GM23248 (cell line): ENCODE data around the gene P2RY8. TPM values are rescaled to one million over a fixed set of nuclear protein-coding genes. Genes with fewer than 3 reads are reported as not detected.
"Not testable (repeated sequence)": the region's sequence is repeated elsewhere in the genome, so short reads cannot be mapped to it uniquely, and the experiment has no call there.

Source experiments
- DNase-seq: peaks from one replicate; pipeline ENCODE4 v3.0.0-alpha.2; 2015
- H2AFZ ChIP-seq: fragments of 200-600 bp; sonication (generic); 2 replicates; pipeline ENCODE4 v1.6.1; 2016; ENCODE audit warnings: antibody characterized with exemption
- H3F3A ChIP-seq: fragments of 200-600 bp; sonication (generic); 2 replicates; pipeline ENCODE4 v1.6.1; 2016; ENCODE audit warnings: mild to moderate bottlenecking, antibody characterized with exemption, mixed run types; ENCODE audit not compliant: insufficient read depth
- H3K27ac ChIP-seq: fragments of 200-600 bp; sonication (generic); 2 replicates; pipeline ENCODE4 v1.5.1; 2016; ENCODE audit warnings: mild to moderate bottlenecking
- H3K27me3 ChIP-seq: fragments of 200-600 bp; sonication (generic); replicated peaks from 2 replicates; pipeline ENCODE4 v1.6.1; 2016; ENCODE audit warnings: mild to moderate bottlenecking; ENCODE audit not compliant: insufficient read depth
- H3K36me3 ChIP-seq: fragments of 200-600 bp; sonication (generic); 2 replicates; pipeline ENCODE4 v1.6.1; 2016; ENCODE audit warnings: low read depth, mild to moderate bottlenecking
- H3K4me1 ChIP-seq: fragments of 200-600 bp; sonication (generic); 2 replicates; pipeline ENCODE4 v1.6.1; 2016; ENCODE audit warnings: mild to moderate bottlenecking; ENCODE audit not compliant: insufficient read depth
- H3K4me2 ChIP-seq: fragments of 200-600 bp; sonication (generic); one replicate; pipeline ENCODE4 v1.6.1; 2016; ENCODE audit warnings: mild to moderate bottlenecking; ENCODE audit not compliant: unreplicated experiment
- H3K4me3 ChIP-seq: fragments of 200-600 bp; sonication (generic); 2 replicates; pipeline ENCODE4 v1.5.1; 2016; ENCODE audit warnings: mild to moderate bottlenecking
- H3K79me2 ChIP-seq: fragments of 200-600 bp; sonication (generic); 2 replicates; pipeline ENCODE4 v1.6.1; 2016; ENCODE audit warnings: mild to moderate bottlenecking; ENCODE audit not compliant: insufficient read depth
- H3K9ac ChIP-seq: fragments of 200-600 bp; sonication (generic); 2 replicates; pipeline ENCODE4 v1.6.1; 2016; ENCODE audit warnings: mild to moderate bottlenecking
- H3K9me2 ChIP-seq: fragments of 200-600 bp; sonication (generic); 2 replicates; pipeline ENCODE4 v1.6.1; 2016; ENCODE audit warnings: mixed run types, mild to moderate bottlenecking, moderate library complexity; ENCODE audit not compliant: insufficient read depth
- H3K9me3 ChIP-seq: fragments of 200-600 bp; sonication (generic); one replicate; pipeline ENCODE4 v1.6.1; 2017; ENCODE audit warnings: low read depth
- H4K20me1 ChIP-seq: fragments of 200-600 bp; sonication (generic); 2 replicates; pipeline ENCODE4 v1.6.0; 2016; ENCODE audit not compliant: insufficient read depth
- EZH2 ChIP-seq: fragments of 200-600 bp; sonication (generic); IDR thresholded peaks from 2 replicates; pipeline ENCODE4 v1.6.1; 2018; ENCODE audit warnings: antibody characterized with exemption, mild to moderate bottlenecking; ENCODE audit not compliant: insufficient read depth, poor library complexity, severe bottlenecking
- EZH2phosphoT487 ChIP-seq: fragments of 200-600 bp; sonication (generic); IDR thresholded peaks from 2 replicates; pipeline ENCODE4 v1.6.1; 2018; ENCODE audit warnings: antibody characterized with exemption, moderate library complexity, mild to moderate bottlenecking, low read depth; ENCODE audit not compliant: insufficient read depth
- WGBS, 2 experiments: methylation state at CpG; one replicate each; pipeline ENCODE4 v1.1.6; 2015 to 2017; ENCODE audit warnings: low lambda C conversion rate in 2 of 2, low coverage in 1 of 2; ENCODE audit errors: missing lambda C conversion rate in 2 of 2; 5-methylcytosine and 5-hydroxymethylcytosine counted together
- in situ Hi-C: fragments of 300-500 bp; cut with MboI; formaldehyde crosslinking; loops from 2 replicates; pipeline ENCODE4 v1.15.0; 2020
- polyA plus RNA-seq: library from polyadenylated mRNA; unstranded; fragments of >200 nt; fragmentation: Nextera tagmentation; extraction: Ambion mirVana; gene quantifications from 2 replicates; pipeline ENCODE4 v1.2.1, GENCODE V29; 2016
- total RNA-seq: library from RNA; depleted of rRNA; stranded (reverse); fragments of >200 nt; shearing (Covaris generic); gene quantifications from 2 replicates; pipeline ENCODE4 v1.2.3, GENCODE V29; 2014

P2RY8 gene
- total and polyA plus RNA-seq, 2 experiments from 2014 or later: not detected

DNA sequence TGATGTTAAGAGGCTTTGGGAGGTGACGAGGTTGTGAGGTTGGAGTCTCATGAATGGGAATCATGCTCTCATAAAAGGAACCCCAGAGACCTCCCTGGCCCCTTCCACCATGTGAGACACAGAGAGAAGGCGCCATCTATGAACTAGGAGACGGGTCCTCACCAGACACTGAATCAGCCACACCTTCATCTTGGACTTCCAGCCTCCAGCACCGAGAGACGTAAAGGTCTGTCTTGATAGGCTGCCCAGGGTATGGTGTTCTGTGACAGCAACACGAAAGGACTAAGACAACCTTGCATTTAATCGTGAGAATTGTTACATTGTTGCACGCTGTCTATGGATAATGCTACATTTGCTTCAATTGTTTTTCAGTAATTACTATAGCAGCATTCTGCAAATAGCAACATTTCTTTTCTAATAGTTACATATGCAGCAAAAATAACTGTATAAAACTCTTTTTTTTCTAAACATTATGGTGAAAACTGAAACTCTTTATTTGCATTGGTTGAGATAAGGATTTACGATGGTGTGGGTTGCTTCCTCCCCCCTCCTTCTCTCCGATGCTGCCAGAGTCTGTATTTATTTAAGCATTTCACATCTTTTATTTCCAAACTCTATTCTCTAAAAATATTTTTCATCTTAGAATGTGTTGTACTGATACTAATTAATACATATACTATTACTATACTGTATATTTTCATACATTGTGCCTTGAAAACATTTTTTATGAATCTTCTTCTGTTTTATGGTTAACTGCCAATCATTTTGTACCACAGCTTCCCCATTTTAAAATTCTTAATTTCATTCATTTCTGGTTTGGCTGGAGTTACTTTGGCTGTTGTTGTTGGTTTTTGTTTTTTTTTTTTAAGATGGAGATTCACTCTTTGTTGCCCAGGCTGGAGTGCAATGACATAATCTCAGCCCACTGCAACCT is 28.0 kb upstream of the P2RY8 start:
- H3K79me2 ChIP-seq: no peaks in the 10 kb centered on the region
- no peak for DNase-seq
- no peak overlapping the region for H2AFZ ChIP-seq
- no peak overlapping the region for H3K27ac ChIP-seq
- no peaks in the 10 kb centered on the region for H3K36me3 ChIP-seq
- no peaks in the 10 kb centered on the region for H3K27me3 ChIP-seq
- H3F3A ChIP-seq: no peaks in the 10 kb centered on the region
- H3K9me3 ChIP-seq: no peaks in the 10 kb centered on the region
- TF ChIP-seq EZH2: no peak
- TF ChIP-seq EZH2phosphoT487: no peak
- H3K9ac ChIP-seq: no peak overlapping the region
- H3K4me2 ChIP-seq: no peak overlapping the region
- WGBS, 2 experiments: 15 to 16% methylated on average over 10 of the region's 10 CpGs
- in situ Hi-C loops: no loop called here
- H4K20me1 ChIP-seq: no peaks in the 10 kb centered on the region
- H3K4me1 ChIP-seq: no peaks in the 10 kb centered on the region
- H3K9me2 ChIP-seq: no peaks in the 10 kb centered on the region
- H3K4me3 ChIP-seq: no peak overlapping the region

DNA sequence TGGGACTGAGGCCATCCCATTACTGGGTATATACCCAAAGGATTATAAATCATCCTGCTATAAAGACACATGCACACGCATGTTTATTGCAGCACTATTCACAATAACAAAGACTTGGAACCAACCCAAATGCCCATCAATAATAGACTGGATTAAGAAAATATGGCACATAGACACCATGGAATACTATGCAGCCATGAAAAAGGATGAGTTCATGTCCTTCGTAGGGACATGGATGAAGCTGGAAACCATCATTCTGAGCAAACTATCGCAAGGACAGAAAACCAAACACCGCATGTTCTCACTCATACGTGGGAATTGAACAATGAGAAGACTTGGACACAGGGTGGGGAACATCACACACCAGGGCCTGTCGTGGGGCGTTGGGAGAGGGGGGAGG is 27.1 kb upstream of the P2RY8 start:
- H2AFZ ChIP-seq, DNase-seq, H3K9me3 ChIP-seq, H3K4me1 ChIP-seq, H3K4me2 ChIP-seq, H3K4me3 ChIP-seq, H3K36me3 ChIP-seq, in situ Hi-C loops, H3K27ac ChIP-seq, H3K9me2 ChIP-seq, H3K27me3 ChIP-seq, H3F3A ChIP-seq, H3K9ac ChIP-seq, H3K79me2 ChIP-seq, H4K20me1 ChIP-seq: not testable (repeated sequence)
- WGBS, 2 experiments: 54 to 59% methylated on average over 7 of the region's 7 CpGs

DNA sequence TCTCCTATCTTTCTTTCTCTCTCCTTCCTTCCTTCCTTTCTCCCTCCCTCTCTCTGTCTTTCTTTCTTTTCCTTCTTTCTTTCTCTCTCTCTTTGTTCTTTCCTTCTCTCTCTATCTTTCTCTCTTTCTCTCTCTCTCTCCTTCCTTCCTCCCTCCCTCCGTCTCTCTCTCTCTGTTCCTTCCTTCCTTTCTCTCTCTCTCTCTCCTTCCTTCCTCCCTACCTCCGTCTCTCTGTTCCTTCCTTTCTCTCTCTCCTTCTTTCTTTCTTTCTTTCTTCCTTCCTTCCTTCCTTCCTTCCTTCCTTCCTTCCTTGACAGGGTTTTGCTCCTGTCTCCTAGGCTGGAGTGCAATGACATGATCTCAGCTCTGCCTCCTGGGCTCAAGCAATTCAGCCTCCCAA is 24.2 kb upstream of the P2RY8 start:
- in situ Hi-C loops: no loop called here
- Histone ChIP-seq H3K4me2 (no peak overlapping the region), H3F3A (no peaks in the 10 kb centered on the region), H3K9me2 (no peaks in the 10 kb centered on the region), H3K36me3 (no peaks in the 10 kb centered on the region), H3K9ac (no peak overlapping the region), H2AFZ (no peak overlapping the region), H3K79me2 (no peaks in the 10 kb centered on the region), H3K27ac (no peak overlapping the region), H4K20me1 (no peaks in the 10 kb centered on the region), H3K4me3 (no peak overlapping the region), H3K4me1 (no peaks in the 10 kb centered on the region), H3K27me3 (no peaks in the 10 kb centered on the region), H3K9me3 (no peaks in the 10 kb centered on the region)
- TF ChIP-seq EZH2 (no peak), EZH2phosphoT487 (no peak)
- WGBS, 2 experiments: 23 to 91% methylated on average over 1 to 2 of the region's 2 CpGs
- no peak for DNase-seq

DNA sequence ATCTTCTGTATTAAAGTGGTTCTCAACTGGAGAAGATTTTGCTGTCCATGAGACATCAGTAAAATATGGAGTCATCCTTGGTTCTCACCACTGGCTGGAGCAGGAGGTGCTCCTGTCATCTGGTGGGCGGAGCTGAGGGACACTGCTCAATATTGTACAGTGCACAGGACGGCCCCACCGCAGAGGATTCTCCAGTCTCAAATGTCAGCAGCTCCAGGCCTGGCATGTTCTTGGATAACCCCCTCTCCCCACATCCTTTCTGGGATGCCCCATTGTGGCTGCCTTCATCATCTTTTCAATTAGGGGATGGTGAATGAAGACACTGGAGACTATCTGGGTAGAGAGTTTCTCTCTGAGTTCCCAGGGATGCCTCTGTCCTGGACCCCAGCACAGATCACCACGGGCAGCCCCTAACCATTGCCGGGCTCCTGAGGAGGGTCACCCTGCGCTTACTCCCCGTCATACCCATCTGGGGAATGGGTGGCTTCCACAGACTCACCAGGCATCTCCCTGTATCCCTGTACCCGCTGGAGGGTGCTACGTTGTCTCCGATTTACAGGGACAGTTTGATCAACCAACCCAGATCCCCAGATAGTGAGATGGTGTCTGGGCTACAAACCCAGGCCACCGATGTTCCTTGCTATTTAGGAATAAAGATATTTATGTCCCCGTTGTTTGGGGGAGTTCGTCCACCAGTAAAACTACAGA is 21.9 kb upstream of the P2RY8 start:
- no peaks in the 10 kb centered on the region for H3F3A ChIP-seq
- in situ Hi-C loops: no loop called here
- H4K20me1 ChIP-seq: no peaks in the 10 kb centered on the region
- H3K4me1 ChIP-seq: no peaks in the 10 kb centered on the region
- H3K79me2 ChIP-seq: no peaks in the 10 kb centered on the region
- H3K4me2 ChIP-seq: no peak overlapping the region
- no peaks in the 10 kb centered on the region for H3K36me3 ChIP-seq
- no peak overlapping the region for H3K4me3 ChIP-seq
- no peaks in the 10 kb centered on the region for H3K9me2 ChIP-seq
- H3K9ac ChIP-seq: no peak overlapping the region
- H3K27ac ChIP-seq: no peak overlapping the region
- 53 to 64% methylated on average over 13 of the region's 13 CpGs for WGBS, 2 experiments
- no peaks in the 10 kb centered on the region for H3K27me3 ChIP-seq
- H2AFZ ChIP-seq: no peak overlapping the region
- no peak for TF ChIP-seq EZH2
- no peak for TF ChIP-seq EZH2phosphoT487
- no peaks in the 10 kb centered on the region for H3K9me3 ChIP-seq
- no peak for DNase-seq

DNA sequence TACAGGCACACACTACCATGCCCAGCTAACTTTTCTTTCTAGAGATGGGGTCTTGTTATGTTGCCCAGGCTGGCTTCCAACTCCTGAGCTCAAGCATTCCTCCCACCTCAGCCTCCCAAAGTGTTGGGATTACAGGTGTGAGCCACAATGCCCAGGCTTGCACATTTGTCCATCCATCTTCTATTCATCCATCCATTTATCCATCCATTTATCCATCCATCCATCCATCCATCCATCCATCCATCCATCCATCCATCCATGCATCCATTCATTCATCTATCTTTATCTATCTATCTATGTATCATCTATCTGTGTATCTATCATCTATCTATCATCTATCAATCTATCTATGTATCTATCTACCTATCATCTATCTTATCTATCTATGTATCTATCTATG is 20.5 kb upstream of the P2RY8 start:
- H3K79me2 ChIP-seq, H3K4me2 ChIP-seq, H3K9me2 ChIP-seq, DNase-seq, H3K9ac ChIP-seq, H3K9me3 ChIP-seq, H3K27ac ChIP-seq, H3K27me3 ChIP-seq, H3K36me3 ChIP-seq, H3K4me1 ChIP-seq, in situ Hi-C loops, H2AFZ ChIP-seq, H3F3A ChIP-seq, H3K4me3 ChIP-seq, H4K20me1 ChIP-seq: not testable (repeated sequence)
